Measurements from ENCODE around the gene MVB12B. TPM values are rescaled to one million over a fixed set of nuclear protein-coding genes. Genes with fewer than 3 reads are reported as not detected.

Gene MVB12B
- total and polyA plus RNA-seq, 2 of the 13 experiments (the other 11 are each of a cell fraction or from before 2014, with no cell fraction given), result 12.1 to 30.1 TPM

GRCh38 chr9:126474206-126474765 lies 147.7 kb downstream of the MVB12B start:
- H3K4me3 ChIP-seq (replicated peaks in 1 of 3; ENCODE audit: insufficient read depth in 1 of 3, low read depth in 2 of 3, low read length in 3 of 3), result no peak overlapping the region
- no peak overlapping the region for H2AFZ ChIP-seq (ENCODE audit: low read length)
- ChIA-PET CTCF (ENCODE audit: low intra/inter-chr PET ratio, low total read pairs) (no interaction called here), POLR2A (no interaction called here)
- H3K4me1 ChIP-seq (ENCODE audit: insufficient read depth, low read length), result no peaks in the 10 kb centered on the region
- no peaks in the 10 kb centered on the region for H3K9me3 ChIP-seq (ENCODE audit: low read length)
- H3K9ac ChIP-seq (ENCODE audit: insufficient read depth, low read depth, low read length), result no peak overlapping the region
- in situ Hi-C loops (cut with HindIII; ENCODE audit: extremely low pct_ligation_motif_present, low pct_unique_long_range_greater_than_20kb) (no loop called here), intact Hi-C loops (cut with micrococcal nuclease; ENCODE audit: unreplicated experiment) (no loop called here)
- ATAC-seq (no peak), FAIRE-seq (no peak), DNase-seq (ENCODE audit: low spot score) (no peak)
- 98% methylated on average over 7 of the region's 7 CpGs for WGBS (ENCODE audit: low lambda C conversion rate)
- no TSS peak for BruUV-seq (replicated peaks)
- H3K27me3 ChIP-seq (ENCODE audit: control insufficient read depth in 1 of 2, insufficient read depth in 2 of 2, low read length in 2 of 2), result no peaks in the 10 kb centered on the region
- H3K4me2 ChIP-seq (ENCODE audit: low read depth, low read length), result no peak overlapping the region
- H3K27ac ChIP-seq (ENCODE audit: extremely low read length, insufficient read depth, low read length), result no peak overlapping the region
- H4K20me1 ChIP-seq (ENCODE audit: insufficient read depth, low read length), result no peaks in the 10 kb centered on the region
- H3K36me3 ChIP-seq (replicated peaks in 1 of 2; ENCODE audit: control insufficient read depth in 1 of 2, insufficient read depth in 2 of 2, low read length in 2 of 2), result peaks cover 5 to 31% of the 10 kb centered on the region in 2 experiments; a peak in 2 of 5 replicates
- no peaks in the 10 kb centered on the region for H3K79me2 ChIP-seq (ENCODE audit: insufficient read depth, low read length)
- TF ChIP-seq FOXP1 (IDR thresholded peaks at IDR 0.05) (no peak), FOXP1 (CRISPR knock-in tag; IDR thresholded peaks at IDR 0.05) (no peak), TBL1XR1 (IDR thresholded peaks at IDR 0.05; ENCODE audit: borderline replicate concordance, low read length, partially characterized antibody) (no peak), TAF15 (IDR thresholded peaks at IDR 0.05; ENCODE audit: low read depth, low read length, poor library complexity, severe bottlenecking) (no peak), ZNF263 (CRISPR knock-in tag; IDR thresholded peaks at IDR 0.05) (no peak), ZZZ3 (CRISPR knock-in tag; IDR thresholded peaks at IDR 0.05; ENCODE audit: borderline replicate concordance) (no peak), MBNL3 (CRISPR knock-in tag; conservative IDR thresholded peaks at IDR 0.05) (no peak), HDAC6 (IDR thresholded peaks at IDR 0.05; ENCODE audit: low read depth, low read length) (no peak), GTF3A (CRISPR knock-in tag; conservative IDR thresholded peaks at IDR 0.05) (no peak)

- H3K4me2 ChIP-seq (ENCODE audit: low read depth, low read length), result no peak overlapping the region
- H3K27ac ChIP-seq (ENCODE audit: extremely low read length, insufficient read depth, low read length), result no peak overlapping the region
- no peak overlapping the region for H3K4me3 ChIP-seq (replicated peaks in 1 of 3; ENCODE audit: insufficient read depth in 1 of 3, low read depth in 2 of 3, low read length in 3 of 3)
- no peak for FAIRE-seq
- no TSS peak for BruUV-seq (replicated peaks)
- DNase-seq (ENCODE audit: low spot score), result no peak
- no peaks in the 10 kb centered on the region for H3K4me1 ChIP-seq (ENCODE audit: insufficient read depth, low read length)
- in situ Hi-C loops (cut with HindIII; ENCODE audit: extremely low pct_ligation_motif_present, low pct_unique_long_range_greater_than_20kb), result no loop called here
- no peak overlapping the region for H2AFZ ChIP-seq (ENCODE audit: low read length)
- intact Hi-C loops (cut with micrococcal nuclease; ENCODE audit: unreplicated experiment), result no loop called here
- H3K36me3 ChIP-seq (replicated peaks in 1 of 2; ENCODE audit: control insufficient read depth in 1 of 2, insufficient read depth in 2 of 2, low read length in 2 of 2), result peaks cover 1 to 32% of the 10 kb centered on the region in 2 experiments; a peak in 2 of 5 replicates
- no peaks in the 10 kb centered on the region for H3K27me3 ChIP-seq (ENCODE audit: control insufficient read depth in 1 of 2, insufficient read depth in 2 of 2, low read length in 2 of 2)
- H3K9ac ChIP-seq (ENCODE audit: insufficient read depth, low read depth, low read length), result no peak overlapping the region
- no peaks in the 10 kb centered on the region for H3K9me3 ChIP-seq (ENCODE audit: low read length)
- no peaks in the 10 kb centered on the region for H4K20me1 ChIP-seq (ENCODE audit: insufficient read depth, low read length)
- 97% methylated on average over 13 of the region's 14 CpGs for WGBS (ENCODE audit: low lambda C conversion rate)
- H3K79me2 ChIP-seq (ENCODE audit: insufficient read depth, low read length), result no peaks in the 10 kb centered on the region
- ATAC-seq, result no peak
- ChIA-PET POLR2A (no interaction called here), CTCF (ENCODE audit: low intra/inter-chr PET ratio, low total read pairs) (no interaction called here)
- TF ChIP-seq HDAC2 (CRISPR knock-in tag; IDR thresholded peaks at IDR 0.05) (no peak), NFATC3 (CRISPR knock-in tag; IDR thresholded peaks at IDR 0.05) (no peak), ZNF274 (CRISPR knock-in tag; IDR thresholded peaks at IDR 0.05) (no peak), HNRNPH1 (optimal IDR thresholded peaks at IDR 0.05; ENCODE audit: low read depth, low read length) (no peak), FUBP1 (CRISPR knock-in tag; IDR thresholded peaks at IDR 0.05; ENCODE audit: borderline replicate concordance) (no peak), ZNF326 (CRISPR knock-in tag; IDR thresholded peaks at IDR 0.05; ENCODE audit: borderline replicate concordance) (no peak)
Measured at GRCh38 chr9:126474786-126475485, 148.3 kb downstream of the MVB12B start.
